Measurements from ENCODE around the gene GSK3B. TPM values are rescaled to one million over a fixed set of nuclear protein-coding genes. Genes with fewer than 3 reads are reported as not detected.
"Not testable (repeated sequence)": the region's sequence is repeated elsewhere in the genome, so short reads cannot be mapped to it uniquely, and the experiment has no call there.

GSK3B gene
- total RNA-seq, 1 experiment from 2014 or later: 56.6 TPM

- POLR2A ChIA-PET (ENCODE audit: low non-redundant PET): interaction anchor here (0.6 kb wide), 1 partner anchor 116 kb away, joined by 4 read pairs; no protein-coding TSS in a partner anchor
- CTCF ChIA-PET: interaction anchor here (0.6 to 1.4 kb wide), 6 partner anchors 12 to 525 kb away, joined by 3 to 10 read pairs (median 4); partner anchors contain the start of gene GSK3B
- H3K27me3 ChIP-seq (replicated peaks; ENCODE audit: insufficient read depth, low read depth, low read length, poor library complexity): no peaks in the 10 kb centered on the region
- intact Hi-C loops (cut with micrococcal nuclease; ENCODE audit: unreplicated experiment): loop anchor here (2.0 to 5.0 kb wide), 5 partner anchors 200 to 665 kb away; partner anchors contain the start of gene GSK3B
- BruUV-seq (replicated peaks): no TSS peak
- TF ChIP-seq, protein P1, sequence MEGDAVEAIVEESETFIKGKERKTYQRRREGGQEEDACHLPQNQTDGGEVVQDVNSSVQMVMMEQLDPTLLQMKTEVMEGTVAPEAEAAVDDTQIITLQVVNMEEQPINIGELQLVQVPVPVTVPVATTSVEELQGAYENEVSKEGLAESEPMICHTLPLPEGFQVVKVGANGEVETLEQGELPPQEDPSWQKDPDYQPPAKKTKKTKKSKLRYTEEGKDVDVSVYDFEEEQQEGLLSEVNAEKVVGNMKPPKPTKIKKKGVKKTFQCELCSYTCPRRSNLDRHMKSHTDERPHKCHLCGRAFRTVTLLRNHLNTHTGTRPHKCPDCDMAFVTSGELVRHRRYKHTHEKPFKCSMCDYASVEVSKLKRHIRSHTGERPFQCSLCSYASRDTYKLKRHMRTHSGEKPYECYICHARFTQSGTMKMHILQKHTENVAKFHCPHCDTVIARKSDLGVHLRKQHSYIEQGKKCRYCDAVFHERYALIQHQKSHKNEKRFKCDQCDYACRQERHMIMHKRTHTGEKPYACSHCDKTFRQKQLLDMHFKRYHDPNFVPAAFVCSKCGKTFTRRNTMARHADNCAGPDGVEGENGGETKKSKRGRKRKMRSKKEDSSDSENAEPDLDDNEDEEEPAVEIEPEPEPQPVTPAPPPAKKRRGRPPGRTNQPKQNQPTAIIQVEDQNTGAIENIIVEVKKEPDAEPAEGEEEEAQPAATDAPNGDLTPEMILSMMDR (conservative IDR thresholded peaks at IDR 0.05; ENCODE audit: low read depth, low read length): peak; percentile 78
- no peak for TF ChIP-seq EZH2 (IDR thresholded peaks at IDR 0.05; ENCODE audit: borderline replicate concordance, low read depth, low read length, poor library complexity, severe bottlenecking)
- H3K4me3 ChIP-seq (ENCODE audit: low read depth, low read length, poor library complexity, severe bottlenecking): no peak overlapping the region
- H3K9me3 ChIP-seq (ENCODE audit: low read depth, low read length, poor library complexity, severe bottlenecking): peaks cover 12% of the 10 kb centered on the region
- H3K27ac ChIP-seq (ENCODE audit: low read depth, low read length, poor library complexity, severe bottlenecking): no peak overlapping the region
- no peaks in the 10 kb centered on the region for H3K4me1 ChIP-seq (ENCODE audit: insufficient read depth, low read length, poor library complexity, severe bottlenecking)
- H3K36me3 ChIP-seq (ENCODE audit: insufficient read depth, low read length, poor library complexity, severe bottlenecking): peaks cover 3% of the 10 kb centered on the region
- peak; percentile 83 for DNase-seq (ENCODE audit: low spot score)
Measured at GRCh38 chr3:119891944-119892721, 202.1 kb downstream of the GSK3B start.

DNA sequence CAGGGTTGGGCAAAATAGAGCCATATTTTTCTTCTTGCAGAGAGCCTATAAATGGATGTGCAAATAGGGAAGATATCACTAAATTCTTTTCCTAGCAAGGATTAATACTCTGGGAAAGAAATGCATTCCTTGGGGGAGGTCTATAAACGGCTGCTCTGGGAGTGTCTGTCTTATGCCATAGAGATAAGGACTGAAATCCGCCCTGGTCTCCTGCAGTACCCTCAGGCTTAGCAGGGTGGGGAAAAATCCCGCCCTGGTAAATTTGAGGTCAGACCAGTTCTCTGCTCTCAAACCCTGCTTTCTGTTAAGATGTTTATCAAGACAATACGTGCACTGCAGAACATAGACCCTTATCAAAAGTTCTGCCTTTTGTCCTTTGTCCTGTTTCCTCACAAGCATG, 205.6 kb downstream of the GSK3B start:
- CTCF ChIA-PET; POLR2A ChIA-PET (ENCODE audit: low non-redundant PET); H3K36me3 ChIP-seq (ENCODE audit: insufficient read depth, low read length, poor library complexity, severe bottlenecking); H3K27ac ChIP-seq (ENCODE audit: low read depth, low read length, poor library complexity, severe bottlenecking); BruUV-seq (replicated peaks); H3K4me1 ChIP-seq (ENCODE audit: insufficient read depth, low read length, poor library complexity, severe bottlenecking); H3K27me3 ChIP-seq (replicated peaks; ENCODE audit: insufficient read depth, low read depth, low read length, poor library complexity); intact Hi-C loops (cut with micrococcal nuclease; ENCODE audit: unreplicated experiment); H3K4me3 ChIP-seq (ENCODE audit: low read depth, low read length, poor library complexity, severe bottlenecking): not testable (repeated sequence)
- DNase-seq (ENCODE audit: low spot score): peak; percentile 4
- H3K9me3 ChIP-seq (ENCODE audit: low read depth, low read length, poor library complexity, severe bottlenecking): peaks cover 16% of the 10 kb centered on the region

DNA sequence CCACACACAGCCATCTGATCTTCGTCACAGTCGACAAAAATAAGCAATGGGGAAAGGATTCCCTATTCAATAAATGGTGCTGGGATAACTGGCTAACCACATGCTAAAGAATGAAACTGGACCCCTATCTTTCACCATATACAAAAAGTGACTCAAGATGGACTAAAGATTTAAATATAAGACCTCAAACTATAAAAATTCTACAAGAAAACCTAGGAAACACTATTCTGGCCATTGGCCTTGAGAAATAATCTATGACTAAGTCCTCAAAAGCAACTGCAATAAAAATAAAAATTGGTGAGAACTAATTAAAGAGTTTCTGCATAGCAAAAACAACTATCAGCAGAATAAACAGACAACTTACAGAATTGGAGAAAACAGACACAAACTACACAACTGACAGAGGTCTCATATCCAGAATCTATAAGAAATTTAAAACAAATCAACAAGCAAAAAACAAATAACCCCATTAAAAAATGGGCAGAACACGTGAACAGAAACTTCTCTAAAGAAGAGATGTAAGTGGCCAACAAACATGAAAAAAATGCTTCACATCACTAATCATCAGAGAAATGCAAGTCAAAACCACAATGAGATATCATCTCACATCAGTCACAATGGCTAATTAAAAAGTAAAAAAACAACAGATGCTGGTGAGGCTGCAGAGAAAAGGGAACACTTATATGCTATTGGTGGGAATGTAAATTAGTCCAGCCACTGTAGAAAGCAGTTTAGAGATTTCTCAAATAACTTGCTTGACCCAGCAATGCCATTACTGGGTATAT, 208.3 kb downstream of the GSK3B start:
- Histone ChIP-seq H3K4me3 (ENCODE audit: low read depth, low read length, poor library complexity, severe bottlenecking) (no peak overlapping the region), H3K27me3 (replicated peaks; ENCODE audit: insufficient read depth, low read depth, low read length, poor library complexity) (no peaks in the 10 kb centered on the region), H3K27ac (ENCODE audit: low read depth, low read length, poor library complexity, severe bottlenecking) (no peak overlapping the region), H3K4me1 (ENCODE audit: insufficient read depth, low read length, poor library complexity, severe bottlenecking) (no peaks in the 10 kb centered on the region), H3K9me3 (ENCODE audit: low read depth, low read length, poor library complexity, severe bottlenecking) (peaks cover 16% of the 10 kb centered on the region), H3K36me3 (ENCODE audit: insufficient read depth, low read length, poor library complexity, severe bottlenecking) (peaks cover 3% of the 10 kb centered on the region)
- CTCF ChIA-PET: no interaction called here
- intact Hi-C loops (cut with micrococcal nuclease; ENCODE audit: unreplicated experiment): no loop called here
- TF ChIP-seq EZH2 (IDR thresholded peaks at IDR 0.05; ENCODE audit: borderline replicate concordance, low read depth, low read length, poor library complexity, severe bottlenecking): no peak
- TF ChIP-seq, protein P1 (conservative IDR thresholded peaks at IDR 0.05; ENCODE audit: low read depth, low read length): no peak
- no TSS peak for BruUV-seq (replicated peaks)
- DNase-seq (ENCODE audit: low spot score): no peak
- POLR2A ChIA-PET (ENCODE audit: low non-redundant PET): no interaction called here
